Uterus (tissue), 2 donors: ENCODE results near the gene OR52J3.

ENCODE experiments used
- POLR2A ChIP-seq, 2 donors: fragments of 450-650 bp; IDR thresholded peaks; one replicate each; pipeline ENCODE4 v1.6.1; 2016; ENCODE audit warnings: antibody characterized with exemption in 2 of 2, mild to moderate bottlenecking in 1 of 2, moderate library complexity in 1 of 2
- TF ChIP-seq, protein P1 (sequence below), 4 experiments: fragments of 200-600 bp in 2 of 4; fragments of 450-650 bp in 2 of 4; sonication (generic) in 2 of 4; IDR thresholded peaks; one replicate each; pipeline ENCODE4 v1.5.1; 2016 to 2019; ENCODE audit warnings: antibody characterized with exemption in 4 of 4, mild to moderate bottlenecking in 2 of 4, moderate library complexity in 1 of 4

DNA sequence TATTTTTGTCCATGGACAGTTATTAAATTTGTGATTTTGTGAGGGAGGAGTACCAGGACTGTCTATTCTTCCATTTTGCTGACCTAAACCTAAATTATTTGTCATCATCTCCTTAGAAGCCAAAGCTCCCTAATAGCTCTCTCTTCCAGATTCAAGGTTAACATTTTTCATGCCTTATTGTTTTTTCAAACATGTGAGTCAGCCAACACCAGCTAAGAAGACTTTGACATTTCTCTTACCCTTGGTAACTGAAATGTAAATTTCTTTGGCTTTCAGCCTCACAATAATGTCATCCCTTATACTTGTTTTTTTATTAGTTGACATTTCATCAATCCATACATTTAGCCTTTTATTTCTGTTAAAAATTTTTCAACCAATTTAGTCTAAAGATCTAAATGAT, 42.2 kb downstream of the OR52J3 start:
- TF ChIP-seq, protein P1, sequence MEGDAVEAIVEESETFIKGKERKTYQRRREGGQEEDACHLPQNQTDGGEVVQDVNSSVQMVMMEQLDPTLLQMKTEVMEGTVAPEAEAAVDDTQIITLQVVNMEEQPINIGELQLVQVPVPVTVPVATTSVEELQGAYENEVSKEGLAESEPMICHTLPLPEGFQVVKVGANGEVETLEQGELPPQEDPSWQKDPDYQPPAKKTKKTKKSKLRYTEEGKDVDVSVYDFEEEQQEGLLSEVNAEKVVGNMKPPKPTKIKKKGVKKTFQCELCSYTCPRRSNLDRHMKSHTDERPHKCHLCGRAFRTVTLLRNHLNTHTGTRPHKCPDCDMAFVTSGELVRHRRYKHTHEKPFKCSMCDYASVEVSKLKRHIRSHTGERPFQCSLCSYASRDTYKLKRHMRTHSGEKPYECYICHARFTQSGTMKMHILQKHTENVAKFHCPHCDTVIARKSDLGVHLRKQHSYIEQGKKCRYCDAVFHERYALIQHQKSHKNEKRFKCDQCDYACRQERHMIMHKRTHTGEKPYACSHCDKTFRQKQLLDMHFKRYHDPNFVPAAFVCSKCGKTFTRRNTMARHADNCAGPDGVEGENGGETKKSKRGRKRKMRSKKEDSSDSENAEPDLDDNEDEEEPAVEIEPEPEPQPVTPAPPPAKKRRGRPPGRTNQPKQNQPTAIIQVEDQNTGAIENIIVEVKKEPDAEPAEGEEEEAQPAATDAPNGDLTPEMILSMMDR (IDR thresholded peaks at IDR 0.05) = no peak
- TF ChIP-seq POLR2A (IDR thresholded peaks at IDR 0.05) = no peak
